H1 (cell line): Measurements from ENCODE around the gene ADAMTS20. TPM values are rescaled to one million over a fixed set of nuclear protein-coding genes. Genes with fewer than 3 reads are reported as not detected.

Experiments
- EZH2 ChIP-seq: fragments of 200-600 bp; sonication (generic); IDR thresholded peaks from 2 replicates; pipeline ENCODE4 v1.7.1; 2012; ENCODE audit warnings: low read depth, mild to moderate bottlenecking, moderate library complexity, low read length, inconsistent platforms; ENCODE audit not compliant: severe bottlenecking
- HDAC6 ChIP-seq: IDR thresholded peaks from one replicate; pipeline ENCODE4 v1.7.1; 2012; ENCODE audit warnings: low read depth, mild to moderate bottlenecking, inconsistent platforms, low read length, moderate library complexity
- KDM5A ChIP-seq: fragments of 200-600 bp; IDR thresholded peaks from 2 replicates; pipeline ENCODE4 v1.7.1; 2012; ENCODE audit warnings: mild to moderate bottlenecking, low read length, inconsistent platforms, mixed read lengths
- POLR2AphosphoS5 ChIP-seq: IDR thresholded peaks from 2 replicates; pipeline ENCODE4 v1.6.1; 2011; ENCODE audit warnings: low read depth, low read length
- polyA plus RNA-seq, 7 experiments: library from polyadenylated mRNA; depleted of rRNA in 3 of 7; stranded (reverse) in 5 of 7; unstranded in 2 of 7; fragments of >200 nt in 5 of 7; fragments of 200-250 nt in 2 of 7; gene quantifications; 1 replicate in 5 of 7; 2 replicates in 1 of 7; 4 replicates in 1 of 7; pipeline versions ENCODE4 v1.2.1 to v1.2.3, GENCODE V29; 2011 to 2013; ENCODE audit warnings: missing spikeins in 2 of 7, mixed read lengths in 2 of 7
- total RNA-seq: library from RNA; stranded (reverse); fragmentation: NEBNext Ultra II Directional; extraction: Animal tissue kit (Norgen Biotek cat#: 25700); gene quantifications from 2 replicates; pipeline ENCODE4 v1.2.1, GENCODE V29; 2021
- TF ChIP-seq, protein P1 (sequence below), 3 experiments: IDR thresholded peaks; 1 replicate in 2 of 3; 2 replicates in 1 of 3; pipeline versions ENCODE4 v1.5.1 to v1.6.1; 2011; ENCODE audit warnings: low read length in 3 of 3, mild to moderate bottlenecking in 3 of 3, inconsistent platforms in 2 of 3, low read depth in 1 of 3, moderate library complexity in 1 of 3; ENCODE audit not compliant: insufficient read depth in 1 of 3; ENCODE audit errors: control extremely low read depth in 1 of 3

The ADAMTS20 gene
- total and polyA plus RNA-seq, 2 of the 8 experiments (the other 6 are each of a cell fraction or from before 2014, with no cell fraction given): 2.9 to 5.1 TPM

DNA sequence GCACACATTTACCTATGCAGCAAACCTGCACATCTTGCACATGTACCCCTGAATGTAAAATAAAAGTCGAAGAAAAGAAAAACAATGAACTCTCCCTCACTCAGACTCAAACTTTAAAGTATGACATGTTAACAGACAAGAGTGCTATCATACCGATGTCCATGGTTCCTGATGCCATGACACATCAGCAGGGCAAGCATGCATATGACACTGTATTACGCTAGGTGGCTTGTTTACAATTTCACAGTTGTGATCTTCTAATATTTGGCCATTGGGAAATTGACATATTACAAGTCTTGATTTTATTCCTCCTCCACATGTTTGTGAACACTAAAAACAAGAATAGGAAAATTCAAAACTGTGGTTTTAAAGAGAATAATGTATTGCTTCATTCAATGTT lies 126.6 kb downstream of the ADAMTS20 start (continued):
- TF ChIP-seq KDM5A: no peak
- TF ChIP-seq POLR2AphosphoS5: no peak
- TF ChIP-seq EZH2: no peak
- TF ChIP-seq, protein P1, sequence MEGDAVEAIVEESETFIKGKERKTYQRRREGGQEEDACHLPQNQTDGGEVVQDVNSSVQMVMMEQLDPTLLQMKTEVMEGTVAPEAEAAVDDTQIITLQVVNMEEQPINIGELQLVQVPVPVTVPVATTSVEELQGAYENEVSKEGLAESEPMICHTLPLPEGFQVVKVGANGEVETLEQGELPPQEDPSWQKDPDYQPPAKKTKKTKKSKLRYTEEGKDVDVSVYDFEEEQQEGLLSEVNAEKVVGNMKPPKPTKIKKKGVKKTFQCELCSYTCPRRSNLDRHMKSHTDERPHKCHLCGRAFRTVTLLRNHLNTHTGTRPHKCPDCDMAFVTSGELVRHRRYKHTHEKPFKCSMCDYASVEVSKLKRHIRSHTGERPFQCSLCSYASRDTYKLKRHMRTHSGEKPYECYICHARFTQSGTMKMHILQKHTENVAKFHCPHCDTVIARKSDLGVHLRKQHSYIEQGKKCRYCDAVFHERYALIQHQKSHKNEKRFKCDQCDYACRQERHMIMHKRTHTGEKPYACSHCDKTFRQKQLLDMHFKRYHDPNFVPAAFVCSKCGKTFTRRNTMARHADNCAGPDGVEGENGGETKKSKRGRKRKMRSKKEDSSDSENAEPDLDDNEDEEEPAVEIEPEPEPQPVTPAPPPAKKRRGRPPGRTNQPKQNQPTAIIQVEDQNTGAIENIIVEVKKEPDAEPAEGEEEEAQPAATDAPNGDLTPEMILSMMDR (IDR thresholded peaks at IDR 0.05; ENCODE audit: control extremely low read depth in 1 of 3, insufficient read depth in 1 of 3, low read depth in 1 of 3, low read length in 3 of 3): no peak
- TF ChIP-seq HDAC6: no peak
